IPS DF 6.9 (cell line): ENCODE results near the gene POU2F3.

ENCODE experiments used
- DNase-seq: peaks from one replicate; pipeline ENCODE4 v3.0.0-alpha.2; 2013; ENCODE audit warnings: low read depth, low spot score
- H3K27ac ChIP-seq: one replicate; pipeline ENCODE4 v1.5.1; 2013; ENCODE audit warnings: low read length, control low read depth
- H3K27me3 ChIP-seq: 2 replicates; pipeline ENCODE4 v1.6.1; 2013; ENCODE audit warnings: mild to moderate bottlenecking, low read length; ENCODE audit not compliant: control insufficient read depth, insufficient read depth
- H3K36me3 ChIP-seq: 2 replicates; pipeline ENCODE4 v1.6.1; 2013; ENCODE audit warnings: low read length; ENCODE audit not compliant: control insufficient read depth, insufficient read depth
- H3K4me1 ChIP-seq: 2 replicates; pipeline ENCODE4 v1.6.1; 2013; ENCODE audit warnings: low read length; ENCODE audit not compliant: control insufficient read depth, insufficient read depth
- H3K4me3 ChIP-seq: 2 replicates; pipeline ENCODE4 v1.5.1; 2013; ENCODE audit warnings: mild to moderate bottlenecking, low read length
- H3K9me3 ChIP-seq: 2 replicates; pipeline ENCODE4 v1.6.1; 2013; ENCODE audit warnings: low read length, inconsistent platforms; ENCODE audit not compliant: control insufficient read depth, insufficient read depth
- WGBS: extraction: QIAGEN DNeasy Blood & Tissue Kit; methylation state at CpG from one replicate; pipeline ENCODE4 v1.1.7; 2013; ENCODE audit warnings: mixed read lengths, missing lambda C conversion rate; ENCODE audit not compliant: insufficient read length, insufficient coverage; 5-methylcytosine and 5-hydroxymethylcytosine counted together

The POU2F3 gene

GRCh38 chr11:120302001-120302805 lies 62.3 kb downstream of the POU2F3 start:
- no CpG with 5 or more reads among the region's 6 CpGs for WGBS
- Histone ChIP-seq H3K27ac (no peak overlapping the region), H3K9me3 (no peaks in the 10 kb centered on the region), H3K27me3 (no peaks in the 10 kb centered on the region), H3K4me3 (no peak overlapping the region), H3K36me3 (no peaks in the 10 kb centered on the region), H3K4me1 (peaks cover 8% of the 10 kb centered on the region)
- DNase-seq = no peak

- no peak for DNase-seq
- no peaks in the 10 kb centered on the region for H3K36me3 ChIP-seq
- no peaks in the 10 kb centered on the region for H3K9me3 ChIP-seq
- no peaks in the 10 kb centered on the region for H3K27me3 ChIP-seq
- WGBS = no CpG with 5 or more reads among the region's 3 CpGs
- H3K27ac ChIP-seq = no peak overlapping the region
- H3K4me3 ChIP-seq = no peak overlapping the region
- H3K4me1 ChIP-seq = peaks cover 8% of the 10 kb centered on the region
Measured at GRCh38 chr11:120303004-120303637, 63.2 kb downstream of the POU2F3 start.

GRCh38 chr11:120304526-120304925 lies 64.6 kb downstream of the POU2F3 start:
- no peak for DNase-seq
- no peaks in the 10 kb centered on the region for H3K9me3 ChIP-seq
- H3K36me3 ChIP-seq = no peaks in the 10 kb centered on the region
- no peak overlapping the region for H3K27ac ChIP-seq
- H3K4me3 ChIP-seq = no peak overlapping the region
- H3K4me1 ChIP-seq = peaks cover 8% of the 10 kb centered on the region
- no peaks in the 10 kb centered on the region for H3K27me3 ChIP-seq

- no peak for DNase-seq
- H3K36me3 ChIP-seq = no peaks in the 10 kb centered on the region
- WGBS = no CpG with 5 or more reads among the region's 12 CpGs
Measured at GRCh38 chr11:120305286-120305685, 65.3 kb downstream of the POU2F3 start.

GRCh38 chr11:120306519-120307242 lies 66.7 kb downstream of the POU2F3 start:
- WGBS = no CpG with 5 or more reads among the region's 11 CpGs
- Histone ChIP-seq H3K9me3 (no peaks in the 10 kb centered on the region), H3K4me1 (peaks cover 7% of the 10 kb centered on the region), H3K27ac (no peak overlapping the region), H3K4me3 (no peak overlapping the region), H3K36me3 (no peaks in the 10 kb centered on the region), H3K27me3 (no peaks in the 10 kb centered on the region)
- no peak for DNase-seq

More at GRCh38 chr11:120305286-120305685, 65.3 kb downstream of the POU2F3 start:
- Histone ChIP-seq H3K4me3 (no peak overlapping the region), H3K9me3 (no peaks in the 10 kb centered on the region), H3K27ac (no peak overlapping the region), H3K27me3 (no peaks in the 10 kb centered on the region), H3K4me1 (peaks cover 7% of the 10 kb centered on the region)

- Histone ChIP-seq H3K36me3 (no peaks in the 10 kb centered on the region), H3K4me1 (peaks cover 7% of the 10 kb centered on the region), H3K9me3 (no peaks in the 10 kb centered on the region), H3K27me3 (no peaks in the 10 kb centered on the region), H3K27ac (no peak overlapping the region), H3K4me3 (no peak overlapping the region)
- WGBS = no CpG with 5 or more reads among the region's 11 CpGs
- DNase-seq = no peak
Measured at GRCh38 chr11:120307476-120307875, 67.5 kb downstream of the POU2F3 start.

GRCh38 chr11:120308081-120308480 lies 68.1 kb downstream of the POU2F3 start:
- WGBS = no CpG with 5 or more reads among the region's 7 CpGs
- H3K27ac ChIP-seq = no peak overlapping the region
- H3K4me3 ChIP-seq = no peak overlapping the region
- no peak for DNase-seq
- H3K4me1 ChIP-seq = peaks cover 7% of the 10 kb centered on the region
- no peaks in the 10 kb centered on the region for H3K9me3 ChIP-seq
- H3K36me3 ChIP-seq = no peaks in the 10 kb centered on the region
- H3K27me3 ChIP-seq = no peaks in the 10 kb centered on the region

GRCh38 chr11:120310870-120311269 lies 70.9 kb downstream of the POU2F3 start:
- H3K27ac ChIP-seq = no peak overlapping the region
- H3K27me3 ChIP-seq = no peaks in the 10 kb centered on the region
- DNase-seq = no peak
- no CpG with 5 or more reads among the region's 3 CpGs for WGBS
- H3K4me1 ChIP-seq = peaks cover 7% of the 10 kb centered on the region
- H3K9me3 ChIP-seq = no peaks in the 10 kb centered on the region
- no peak overlapping the region for H3K4me3 ChIP-seq
- H3K36me3 ChIP-seq = no peaks in the 10 kb centered on the region

- Histone ChIP-seq H3K4me1 (peaks cover 4% of the 10 kb centered on the region; the same call in 1 of the 2 replicates), H3K27ac (no peak overlapping the region), H3K4me3 (no peak overlapping the region), H3K36me3 (no peaks in the 10 kb centered on the region), H3K9me3 (no peaks in the 10 kb centered on the region), H3K27me3 (no peaks in the 10 kb centered on the region)
- DNase-seq = no peak
- no CpG with 5 or more reads among the region's 3 CpGs for WGBS
Measured at GRCh38 chr11:120314861-120315260, 74.9 kb downstream of the POU2F3 start.

- Histone ChIP-seq H3K4me1 (peaks cover 4% of the 10 kb centered on the region; the same call in 1 of the 2 replicates), H3K27ac (no peak overlapping the region), H3K4me3 (no peak overlapping the region), H3K36me3 (no peaks in the 10 kb centered on the region), H3K9me3 (no peaks in the 10 kb centered on the region), H3K27me3 (no peaks in the 10 kb centered on the region; the same call in 1 of the 2 replicates)
- no CpG with 5 or more reads among the region's 8 CpGs for WGBS
- DNase-seq = no peak
Measured at GRCh38 chr11:120316880-120317688, 77.1 kb downstream of the POU2F3 start.
